T47D (cell line): Measurements from ENCODE around the gene CYP4A22.
"Not testable (repeated sequence)": the region's sequence is repeated elsewhere in the genome, so short reads cannot be mapped to it uniquely, and the experiment has no call there.

Experiments
- DNase-seq, 2 experiments: peaks; one replicate each; pipeline versions ENCODE4 v3.0.0 to v3.0.0-alpha.2; 2011 to 2012; ENCODE audit warnings: low read depth in 1 of 2, low spot score in 1 of 2
- JUND ChIP-seq: IDR thresholded peaks from 2 replicates; pipeline ENCODE4 v1.6.1; 2012; ENCODE audit warnings: low read depth
- in situ Hi-C: cut with HindIII; loops from 2 replicates; pipeline ENCODE4 v1.10.0; 2016; ENCODE audit warnings: low sequenced_read_pairs, low pct_unique_long_range_greater_than_20kb

Gene CYP4A22

DNA sequence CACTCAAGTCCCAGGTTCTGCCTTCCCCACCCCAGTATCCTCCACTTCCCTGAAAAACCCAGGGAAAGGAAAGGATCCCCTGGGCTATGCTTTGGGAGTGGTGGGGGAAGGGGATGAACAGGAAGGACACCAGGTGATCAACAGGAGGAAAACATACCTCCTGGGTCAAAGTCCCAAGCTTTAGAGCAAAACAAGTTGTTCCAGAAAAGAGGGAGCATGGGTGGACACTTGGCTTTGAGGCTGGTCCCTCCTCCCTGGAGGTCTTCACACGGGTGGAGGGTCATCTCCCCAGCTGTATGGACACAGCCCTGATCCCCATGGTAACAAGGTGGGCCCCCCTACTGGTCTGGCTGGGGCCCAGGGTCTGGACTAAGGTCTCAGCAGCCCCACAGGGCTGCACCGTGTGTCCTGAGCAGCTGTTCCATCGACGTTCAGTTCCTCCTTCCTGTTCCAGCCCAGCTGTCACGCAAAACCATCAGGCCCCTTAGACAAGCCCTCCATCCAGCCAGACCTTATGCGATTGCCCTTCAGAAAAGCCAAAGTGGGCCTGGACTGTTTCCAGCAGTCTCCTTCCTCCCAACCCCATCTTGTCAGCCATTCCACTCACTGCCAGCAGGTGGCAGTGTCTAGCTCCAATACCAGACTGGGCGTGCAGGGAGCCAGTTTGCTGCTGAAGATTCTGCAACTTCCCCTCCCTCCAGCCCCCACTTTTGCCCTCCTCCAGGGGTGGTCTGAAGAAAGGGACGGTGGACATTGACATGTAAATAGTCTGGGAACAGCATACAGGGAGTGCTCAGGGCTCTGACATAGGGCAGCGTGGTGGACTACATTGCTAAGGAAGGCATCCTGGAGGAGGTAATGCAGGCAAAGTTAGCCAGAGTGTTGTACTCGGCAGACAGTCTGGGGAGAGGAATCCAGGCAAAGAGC is 55.5 kb downstream of the CYP4A22 start:
- no peak for TF ChIP-seq JUND
- in situ Hi-C loops = no loop called here
- DNase-seq = peak; percentile 32 to 60

DNA sequence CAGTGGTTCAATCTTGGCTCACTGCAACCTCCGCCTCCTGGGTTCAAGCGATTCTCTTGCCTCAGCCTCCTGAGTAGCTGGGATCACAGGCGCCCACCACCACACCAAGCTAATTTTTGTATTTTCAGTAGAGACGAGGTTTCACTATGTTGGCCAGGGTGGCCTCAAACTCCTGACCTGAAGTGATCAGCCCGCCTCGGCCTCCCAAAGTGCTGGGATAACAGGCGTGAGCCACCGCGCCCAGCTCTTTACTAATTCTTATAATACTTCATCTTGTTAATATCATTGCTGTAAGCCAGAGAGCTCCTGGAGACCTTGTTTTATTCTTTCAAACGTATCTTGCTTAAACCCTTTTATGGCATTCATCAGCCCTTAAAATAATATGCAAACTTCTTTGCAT is 56.3 kb downstream of the CYP4A22 start:
- in situ Hi-C loops, DNase-seq: not testable (repeated sequence)

DNA sequence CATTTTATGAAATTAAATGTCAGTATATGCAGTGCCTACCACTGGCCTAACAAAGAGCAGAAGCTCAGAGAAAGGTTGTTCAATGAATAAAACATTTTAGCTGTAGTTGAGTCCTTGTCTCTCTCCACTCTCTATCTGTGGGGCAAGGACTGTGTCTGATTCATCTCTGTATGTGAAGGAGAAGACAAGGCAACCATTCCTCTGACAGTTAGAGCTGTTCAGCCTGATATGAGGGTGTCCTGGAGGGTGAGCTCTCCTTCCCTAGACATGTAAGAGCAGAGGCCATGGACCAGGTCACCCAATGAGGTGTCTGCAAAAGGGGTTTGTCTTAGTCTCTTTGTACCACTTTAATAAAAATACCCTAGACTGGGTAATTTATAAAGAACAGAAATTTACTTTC is 57.1 kb downstream of the CYP4A22 start:
- no peak for TF ChIP-seq JUND
- in situ Hi-C loops = no loop called here
- DNase-seq = no peak

- DNase-seq, in situ Hi-C loops: not testable (repeated sequence)
These were observed 58.7 kb downstream of the CYP4A22 start for GRCh38 chr1:47195981-47196380.

DNA sequence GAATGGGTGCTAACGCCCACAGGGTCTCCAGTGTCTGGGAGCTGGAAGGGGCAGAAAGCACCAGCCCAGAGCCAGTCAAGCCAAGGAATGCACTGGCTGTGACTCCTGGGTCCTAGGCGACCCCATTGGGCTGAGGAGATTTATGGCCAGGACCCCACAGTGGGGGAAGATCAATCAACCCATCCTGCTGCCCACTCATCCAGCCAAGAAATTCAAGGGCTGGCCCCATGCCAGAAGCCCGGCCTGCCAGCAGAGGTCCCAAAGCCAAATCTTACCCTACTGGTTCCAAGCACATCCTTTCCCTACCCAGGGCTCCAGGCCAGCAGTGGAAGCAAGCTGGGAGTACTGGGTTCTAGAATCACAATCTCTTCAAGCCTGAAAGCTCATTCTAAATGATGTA is 59.4 kb downstream of the CYP4A22 start:
- no peak for DNase-seq
- TF ChIP-seq JUND = no peak
- in situ Hi-C loops = no loop called here

DNA sequence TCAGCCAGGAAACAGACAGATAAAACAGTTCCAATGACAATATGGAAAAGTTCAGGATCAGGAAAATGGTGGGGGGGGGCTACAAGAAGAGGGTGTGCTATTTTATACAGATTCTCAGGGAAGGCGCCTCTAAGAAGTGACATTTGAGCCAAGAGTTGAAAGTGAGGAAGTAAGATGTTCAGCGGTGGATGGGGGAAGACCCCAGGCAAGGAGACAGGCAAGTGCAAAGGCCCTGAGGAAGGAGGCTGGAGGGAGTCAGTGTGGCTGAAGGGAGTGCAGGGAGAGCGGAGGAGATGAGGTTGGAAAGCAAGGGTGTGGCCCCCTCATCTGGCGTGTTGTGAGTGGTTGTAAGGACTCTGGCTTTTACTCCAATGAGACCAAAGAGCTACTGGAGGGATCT is 61.0 kb downstream of the CYP4A22 start:
- in situ Hi-C loops = no loop called here

More for the DNA sequence above, 61.0 kb downstream of the CYP4A22 start:
- TF ChIP-seq JUND = no peak
- no peak for DNase-seq
